T-helper 17 cell (primary cell): ENCODE measurements around the gene EML2. TPM values are rescaled to one million over a fixed set of nuclear protein-coding genes. Genes with fewer than 3 reads are reported as not detected.

ENCODE experiments used
- ATAC-seq: fragments of 150-1000 bp; cut with Tn5 transposase; 2 replicates; pipeline ENCODE4 v1.10.0; 2021; ENCODE audit warnings: mild to moderate bottlenecking, moderate library complexity
- DNase-seq, 3 donors: peaks; one replicate each; pipeline versions ENCODE4 v3.0.0 to v3.0.0-alpha.2; 2020 to 2021
- H3K9me3 ChIP-seq: one replicate; pipeline ENCODE4 v1.7.0; 2013; ENCODE audit warnings: low read length, mild to moderate bottlenecking; ENCODE audit not compliant: control insufficient read depth, poor library complexity, severe bottlenecking
- H3K27ac Mint-ChIP-seq: one replicate; pipeline ENCODE4 v1.8.0; 2022; ENCODE audit warnings: mild to moderate bottlenecking, moderate library complexity, mixed read lengths
- H3K27me3 Mint-ChIP-seq: one replicate; pipeline ENCODE4 v1.8.0; 2022; ENCODE audit warnings: mixed read lengths
- H3K36me3 Mint-ChIP-seq: one replicate; pipeline ENCODE4 v1.8.0; 2022; ENCODE audit warnings: low read depth, mixed read lengths
- H3K4me1 Mint-ChIP-seq: one replicate; pipeline ENCODE4 v1.8.0; 2022; ENCODE audit warnings: mild to moderate bottlenecking, mixed read lengths
- H3K4me3 Mint-ChIP-seq: one replicate; pipeline ENCODE4 v1.8.0; 2022; ENCODE audit warnings: mild to moderate bottlenecking, moderate library complexity, mixed read lengths
- total RNA-seq, 4 donors: library from RNA in 2 of 4; stranded (reverse) in 2 of 4; gene quantifications; one replicate each; pipeline ENCODE4 v1.2.3 and lab custom pipeline; 2022 to 2026

Gene EML2
- total RNA-seq, 2 donors from 2014 or later, result 58.1 to 61.2 TPM

DNA sequence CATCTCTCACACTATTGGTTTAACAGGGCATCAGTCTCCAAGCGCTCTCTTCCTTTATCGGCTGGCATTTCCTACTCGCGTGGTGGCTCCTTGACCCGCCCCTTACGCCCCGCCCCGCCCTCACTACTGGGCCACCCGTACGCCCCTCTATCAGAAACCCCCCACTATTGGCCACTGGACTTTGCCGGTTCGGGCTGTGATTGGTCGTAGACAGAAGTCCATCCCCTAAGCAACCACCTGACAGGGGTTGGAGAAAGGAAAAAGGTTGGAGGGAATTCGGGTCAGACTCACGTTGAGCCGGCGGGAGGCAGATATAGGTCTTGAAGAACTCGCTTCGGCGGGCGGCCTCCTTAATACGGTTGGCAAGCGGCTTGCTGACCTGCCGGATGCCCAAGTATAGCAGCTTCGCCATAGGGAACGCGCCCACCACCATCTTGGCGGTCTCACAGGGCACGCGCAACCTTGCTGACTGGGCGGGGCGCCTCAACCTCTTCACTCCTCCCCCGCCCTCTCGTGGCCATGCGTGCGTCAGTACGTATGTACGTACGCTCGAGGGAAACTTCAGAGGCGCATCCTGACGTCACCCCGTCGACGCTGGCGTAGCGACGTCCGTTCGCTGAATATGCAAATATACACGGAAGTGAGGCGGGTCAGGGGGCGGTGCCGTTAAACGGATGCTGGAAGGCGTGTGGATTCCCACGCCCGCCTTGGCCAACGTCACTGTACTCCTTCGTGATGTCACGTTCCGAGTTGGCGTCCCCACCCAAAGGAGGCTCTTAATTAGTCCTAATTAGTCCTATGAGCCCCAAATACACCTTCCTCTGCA, 54.7 kb downstream of the EML2 start, which contains the start of gene OPA3:
TSS of gene OPA3 (minus strand) at position 471 of the 826 bp plus-strand sequence. CDS start at position 433, 38 bp downstream.
- Mint-ChIP-seq H3K4me1 (peaks cover 18% of the 10 kb centered on the region), H3K27me3 (peaks cover 9% of the 10 kb centered on the region), H3K27ac (peak within 1 kb of the TSS; percentile 97), H3K36me3 (peaks cover 4% of the 10 kb centered on the region), H3K4me3 (peak within 1 kb of the TSS; percentile 89)
- DNase-seq, result peak; percentile 94 to 96 (median 94)
- no peaks in the 10 kb centered on the region for H3K9me3 ChIP-seq
- ATAC-seq, result peak; percentile 89

DNA sequence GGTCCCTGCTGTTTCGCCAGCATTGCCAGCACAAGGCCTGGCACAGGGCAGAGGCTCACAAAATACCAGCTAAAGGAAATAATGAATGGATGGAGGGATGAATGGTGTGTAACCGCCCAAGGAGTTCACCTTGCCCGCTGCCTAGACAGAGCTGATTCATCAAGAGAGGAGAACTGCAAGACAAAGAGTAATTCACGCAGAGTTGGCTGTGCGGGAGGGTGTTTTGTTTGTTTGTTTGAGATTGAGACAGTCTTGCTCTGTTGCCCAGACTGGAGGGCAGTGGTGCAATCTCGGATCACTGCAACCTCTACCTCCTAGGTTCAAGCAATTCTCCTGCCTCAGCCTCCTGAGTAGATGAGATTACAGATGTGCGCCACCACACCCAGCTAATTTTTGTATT, 57.6 kb downstream of the EML2 start:
- ATAC-seq, result no peak
- H3K36me3 Mint-ChIP-seq, result no peaks in the 10 kb centered on the region
- peaks cover 24% of the 10 kb centered on the region for H3K4me1 Mint-ChIP-seq
- no peaks in the 10 kb centered on the region for H3K9me3 ChIP-seq
- H3K27ac Mint-ChIP-seq, result no peak overlapping the region
- no peaks in the 10 kb centered on the region for H3K27me3 Mint-ChIP-seq
- no peak for DNase-seq
- H3K4me3 Mint-ChIP-seq, result no peak overlapping the region

DNA sequence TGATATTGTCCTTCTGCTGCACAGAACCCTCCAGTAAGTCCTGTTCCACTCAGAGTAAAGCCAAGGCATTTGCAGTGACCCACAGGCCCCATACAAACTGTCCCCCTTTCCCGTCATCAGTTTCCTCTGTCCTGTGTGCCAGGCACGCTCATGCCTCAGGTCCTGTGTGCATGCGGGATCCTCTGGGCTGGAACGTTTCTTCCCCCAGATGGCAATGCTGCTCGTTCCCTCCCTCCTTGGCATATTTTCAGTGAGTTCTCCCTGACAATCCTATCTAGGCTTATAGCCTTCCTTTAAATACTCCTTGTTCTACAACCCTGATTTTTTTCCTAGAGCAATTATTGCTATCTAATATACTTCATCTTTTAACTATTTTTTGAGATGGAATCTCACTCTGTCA, 60.3 kb downstream of the EML2 start:
- no peaks in the 10 kb centered on the region for H3K9me3 ChIP-seq
- Mint-ChIP-seq H3K4me3 (no peak overlapping the region), H3K27me3 (no peaks in the 10 kb centered on the region), H3K27ac (peak overlapping the region; percentile 29), H3K4me1 (peaks cover 15% of the 10 kb centered on the region), H3K36me3 (no peaks in the 10 kb centered on the region)
- ATAC-seq (no peak), DNase-seq (no peak)

DNA sequence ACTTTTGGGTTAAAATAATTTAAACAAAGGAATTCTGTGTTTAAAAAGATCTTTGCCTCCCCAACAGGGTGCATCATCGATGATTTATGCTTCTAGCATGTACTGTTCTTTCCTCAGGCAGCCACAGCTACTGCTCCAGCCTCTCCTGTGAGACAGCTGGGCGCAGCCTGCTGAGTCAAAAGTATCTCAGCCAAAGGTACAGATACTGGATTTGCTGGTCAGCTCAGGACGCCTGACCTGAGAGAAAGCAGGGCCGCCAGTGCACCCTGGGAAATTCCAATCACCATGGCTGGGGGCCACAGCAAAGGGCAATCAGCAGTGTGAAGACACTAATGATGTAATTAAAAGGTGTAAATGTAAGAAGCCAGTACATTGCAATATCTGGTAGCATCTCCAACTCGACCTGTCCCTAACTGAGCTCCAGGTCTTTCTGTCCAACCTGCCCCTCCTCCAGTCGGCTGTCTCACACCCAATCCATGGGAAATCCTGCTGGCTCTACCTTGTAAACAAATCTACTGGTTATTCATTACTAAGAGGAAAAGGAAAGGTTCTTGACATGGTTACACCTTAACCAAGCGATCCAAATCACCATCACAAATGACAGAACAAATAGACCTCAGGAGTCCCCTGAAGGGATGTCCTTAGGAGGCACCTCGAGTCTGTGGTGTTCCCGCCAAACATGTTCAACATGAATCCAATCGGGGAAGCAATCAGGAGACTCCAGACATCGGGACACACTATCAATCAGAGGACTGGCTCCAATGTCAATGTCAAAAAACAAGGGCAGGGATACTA, 61.9 kb downstream of the EML2 start:
- no peaks in the 10 kb centered on the region for H3K9me3 ChIP-seq
- H3K4me1 Mint-ChIP-seq, result peaks cover 15% of the 10 kb centered on the region
- no peaks in the 10 kb centered on the region for H3K36me3 Mint-ChIP-seq
- DNase-seq (no peak), ATAC-seq (no peak)
- no peaks in the 10 kb centered on the region for H3K27me3 Mint-ChIP-seq
- H3K4me3 Mint-ChIP-seq, result no peak overlapping the region
- H3K27ac Mint-ChIP-seq, result peak overlapping the region; percentile 65

DNA sequence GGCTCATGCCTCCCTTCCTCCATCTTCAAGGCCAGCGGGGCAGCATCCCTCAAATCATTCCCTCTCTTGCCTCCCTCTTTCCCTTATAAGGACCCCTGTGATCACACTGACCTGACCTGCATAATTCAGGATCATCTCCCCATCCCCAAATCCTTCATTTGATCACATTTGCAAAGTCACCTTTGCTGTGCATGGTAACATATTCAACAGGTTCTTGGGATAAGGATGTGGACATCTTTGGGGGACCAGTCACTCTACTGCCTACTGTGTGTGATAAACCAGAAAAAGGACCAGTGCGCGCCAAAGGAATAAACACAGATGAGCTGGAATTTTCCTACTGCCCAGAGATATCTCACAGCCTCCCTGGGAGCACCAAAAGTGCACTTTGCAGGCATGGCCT, 62.5 kb downstream of the EML2 start:
- Mint-ChIP-seq H3K27me3 (no peaks in the 10 kb centered on the region), H3K4me3 (peak overlapping the region; percentile 41), H3K36me3 (no peaks in the 10 kb centered on the region), H3K27ac (peak overlapping the region; percentile 65), H3K4me1 (peaks cover 13% of the 10 kb centered on the region)
- DNase-seq (no peak), ATAC-seq (no peak)
- no peaks in the 10 kb centered on the region for H3K9me3 ChIP-seq

DNA sequence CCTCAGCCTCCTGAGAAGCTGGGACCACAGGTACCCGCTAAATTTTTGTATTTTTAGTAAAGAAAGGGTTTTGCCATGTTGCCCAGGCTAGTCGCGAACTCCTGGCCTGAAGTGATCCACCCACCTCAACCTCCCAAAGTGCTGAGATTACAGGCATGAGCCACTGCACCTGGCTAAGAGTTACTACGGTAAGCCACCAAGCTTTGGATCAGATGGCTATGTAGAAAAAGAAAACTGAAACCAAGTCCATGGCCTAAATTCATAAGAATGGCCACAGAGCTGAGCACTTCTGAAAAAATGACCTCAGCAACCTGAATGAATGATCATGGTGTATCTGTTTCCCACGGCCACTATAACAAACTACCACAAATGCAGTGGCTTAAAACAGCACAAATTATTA, 64.0 kb downstream of the EML2 start:
- DNase-seq (no peak), ATAC-seq (no peak)
- H3K4me3 Mint-ChIP-seq, result no peak overlapping the region
- H3K27ac Mint-ChIP-seq, result no peak overlapping the region
- no peaks in the 10 kb centered on the region for H3K27me3 Mint-ChIP-seq
- peaks cover 10% of the 10 kb centered on the region for H3K4me1 Mint-ChIP-seq
- no peaks in the 10 kb centered on the region for H3K9me3 ChIP-seq
- no peaks in the 10 kb centered on the region for H3K36me3 Mint-ChIP-seq

DNA sequence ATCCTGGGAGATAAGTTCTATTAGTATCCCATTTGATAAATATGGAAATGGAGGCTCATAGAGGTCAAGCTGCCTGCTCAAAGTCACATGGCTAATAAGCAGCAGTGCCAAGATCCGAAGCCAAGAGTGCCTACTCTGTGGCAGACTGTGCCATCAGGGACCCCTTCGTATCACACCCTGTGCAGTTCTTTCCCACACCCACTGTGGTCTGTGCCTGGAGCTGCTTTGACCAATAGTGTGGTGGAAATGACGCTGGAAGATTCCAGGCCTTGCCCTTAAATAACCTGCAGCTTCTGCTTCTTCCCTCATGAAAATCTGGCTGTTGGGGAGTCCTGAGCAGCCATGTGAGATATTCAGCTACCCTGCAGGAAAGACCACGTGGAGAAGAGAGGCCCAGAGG, 64.7 kb downstream of the EML2 start:
- ATAC-seq (no peak), DNase-seq (no peak)
- Mint-ChIP-seq H3K36me3 (peaks cover 2% of the 10 kb centered on the region), H3K27ac (no peak overlapping the region), H3K4me1 (peaks cover 17% of the 10 kb centered on the region), H3K27me3 (no peaks in the 10 kb centered on the region), H3K4me3 (no peak overlapping the region)
- H3K9me3 ChIP-seq, result no peaks in the 10 kb centered on the region

DNA sequence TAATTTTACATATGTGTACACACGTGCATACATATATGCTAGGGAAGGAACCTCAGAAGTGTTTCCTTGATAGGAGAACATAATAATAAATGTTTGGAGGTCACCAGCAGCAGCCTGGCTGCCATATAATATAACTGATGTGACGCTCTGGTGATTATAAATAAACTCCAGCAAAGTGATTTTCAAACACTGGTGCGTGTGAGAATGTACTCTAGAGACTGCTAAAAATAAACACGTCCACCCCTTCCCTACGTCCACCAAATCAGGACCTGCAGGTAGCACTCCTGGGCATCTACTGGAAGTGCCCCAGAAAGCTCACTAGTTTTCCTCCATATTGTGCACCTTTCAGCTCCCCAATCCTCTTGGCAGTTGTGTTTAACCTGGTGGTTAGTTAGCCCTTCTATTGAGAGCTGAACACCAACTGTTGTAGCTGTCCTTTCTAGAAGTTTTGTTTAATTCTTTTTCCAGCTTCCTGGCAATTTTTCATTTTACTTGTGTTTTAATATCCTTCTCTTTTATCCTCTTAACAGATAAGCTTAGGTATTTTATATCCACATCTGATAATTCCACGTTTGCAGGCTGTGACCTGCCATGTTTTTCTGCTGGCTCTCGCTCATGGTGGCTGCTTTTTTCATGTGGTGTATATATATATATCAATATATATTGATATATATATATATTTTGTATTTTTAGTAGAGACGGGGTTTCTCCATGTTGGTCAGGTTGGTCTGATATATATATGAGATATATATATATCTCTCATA, 67.6 kb downstream of the EML2 start:
- Mint-ChIP-seq H3K4me3 (no peak overlapping the region), H3K36me3 (peaks cover 2% of the 10 kb centered on the region), H3K27me3 (no peaks in the 10 kb centered on the region), H3K27ac (no peak overlapping the region), H3K4me1 (peaks cover 12% of the 10 kb centered on the region)
- DNase-seq, result no peak
- no peak for ATAC-seq
- no peaks in the 10 kb centered on the region for H3K9me3 ChIP-seq

DNA sequence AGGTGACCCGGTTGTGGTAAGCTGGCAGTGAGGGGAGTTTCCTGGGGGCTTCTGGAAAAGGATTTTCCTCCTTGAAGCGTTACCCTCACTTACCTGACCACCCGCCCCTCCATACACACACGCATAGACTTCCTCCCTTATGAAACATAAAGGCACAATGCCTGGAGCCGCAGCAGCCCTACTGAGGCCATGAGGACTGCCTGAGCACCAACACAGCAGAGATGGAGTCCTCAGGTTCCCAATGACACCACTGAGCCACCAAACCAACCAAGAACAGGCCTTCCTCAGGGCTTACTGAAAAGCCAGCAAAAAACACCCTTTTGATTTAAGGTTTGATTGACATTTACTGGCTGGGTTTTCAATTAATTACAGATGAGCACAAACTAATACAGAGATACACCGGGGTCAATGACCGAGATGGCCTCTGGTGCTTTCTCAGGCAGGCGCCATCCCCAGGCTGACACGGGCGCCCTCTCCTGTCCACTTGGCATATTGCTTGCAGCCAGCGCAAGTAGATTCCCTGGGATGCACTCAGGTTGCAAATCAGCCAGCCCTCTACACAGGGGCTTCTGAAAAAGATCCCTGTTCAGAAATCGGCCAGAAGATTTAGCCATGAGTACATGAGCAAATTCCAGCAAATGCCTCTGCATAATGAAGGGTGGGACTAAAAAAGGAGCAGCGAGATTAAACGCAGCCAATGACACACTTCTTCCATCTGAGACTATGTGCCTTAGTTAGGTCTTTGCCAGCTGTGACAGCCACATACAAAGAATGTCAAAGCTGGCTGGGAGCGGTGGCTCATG, 69.4 kb downstream of the EML2 start:
- peak; percentile 68 for ATAC-seq
- Mint-ChIP-seq H3K4me1 (peaks cover 9% of the 10 kb centered on the region), H3K36me3 (peaks cover 2% of the 10 kb centered on the region), H3K27ac (no peak overlapping the region), H3K27me3 (no peaks in the 10 kb centered on the region), H3K4me3 (no peak overlapping the region)
- no peaks in the 10 kb centered on the region for H3K9me3 ChIP-seq
- peak; percentile 16 to 53 (median 22) for DNase-seq

DNA sequence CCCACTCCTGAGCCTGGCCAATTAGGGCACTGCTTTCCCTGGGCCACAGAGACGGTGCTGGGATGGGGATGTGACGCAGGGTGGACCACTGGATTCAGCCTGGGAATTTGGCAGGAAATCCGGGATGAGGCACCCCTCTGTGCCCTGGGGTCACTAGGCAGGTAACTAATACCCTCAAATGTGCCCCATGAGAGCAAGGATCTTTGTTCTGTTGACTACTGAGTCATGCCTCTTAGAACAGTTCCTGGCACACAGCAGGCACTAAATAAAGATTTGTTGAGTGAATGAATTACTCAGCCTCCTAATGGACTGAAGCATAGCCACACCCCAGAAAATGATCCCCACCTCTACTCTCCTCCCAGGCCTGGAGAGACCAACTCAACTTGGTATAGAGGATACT, 70.5 kb downstream of the EML2 start:
- Mint-ChIP-seq H3K4me1 (peaks cover 9% of the 10 kb centered on the region), H3K4me3 (no peak overlapping the region), H3K36me3 (peaks cover 2% of the 10 kb centered on the region), H3K27me3 (no peaks in the 10 kb centered on the region), H3K27ac (no peak overlapping the region)
- DNase-seq (no peak), ATAC-seq (no peak)
- H3K9me3 ChIP-seq, result no peaks in the 10 kb centered on the region

DNA sequence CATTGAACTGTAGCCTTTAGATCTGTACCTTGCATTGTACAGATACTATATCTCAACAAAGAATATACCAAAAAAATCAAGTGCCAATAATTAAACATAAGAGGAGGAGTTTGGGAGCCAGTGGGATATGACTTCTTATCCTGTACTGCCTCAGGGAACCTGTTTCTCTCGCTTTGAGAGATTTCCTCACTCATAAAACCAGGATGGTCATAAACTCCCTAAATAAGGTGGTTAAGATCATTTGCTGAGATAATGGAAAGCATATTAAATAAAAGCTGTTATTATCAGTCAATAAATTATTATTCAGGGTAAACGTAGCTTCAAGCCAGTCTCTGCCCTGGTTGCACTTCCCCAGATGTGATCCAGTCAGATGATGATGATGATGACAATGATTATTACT, 71.6 kb downstream of the EML2 start:
- Mint-ChIP-seq H3K4me1 (peaks cover 12% of the 10 kb centered on the region), H3K27ac (no peak overlapping the region), H3K27me3 (no peaks in the 10 kb centered on the region), H3K4me3 (no peak overlapping the region), H3K36me3 (peaks cover 2% of the 10 kb centered on the region)
- no peak for ATAC-seq
- no peak for DNase-seq
- no peaks in the 10 kb centered on the region for H3K9me3 ChIP-seq

DNA sequence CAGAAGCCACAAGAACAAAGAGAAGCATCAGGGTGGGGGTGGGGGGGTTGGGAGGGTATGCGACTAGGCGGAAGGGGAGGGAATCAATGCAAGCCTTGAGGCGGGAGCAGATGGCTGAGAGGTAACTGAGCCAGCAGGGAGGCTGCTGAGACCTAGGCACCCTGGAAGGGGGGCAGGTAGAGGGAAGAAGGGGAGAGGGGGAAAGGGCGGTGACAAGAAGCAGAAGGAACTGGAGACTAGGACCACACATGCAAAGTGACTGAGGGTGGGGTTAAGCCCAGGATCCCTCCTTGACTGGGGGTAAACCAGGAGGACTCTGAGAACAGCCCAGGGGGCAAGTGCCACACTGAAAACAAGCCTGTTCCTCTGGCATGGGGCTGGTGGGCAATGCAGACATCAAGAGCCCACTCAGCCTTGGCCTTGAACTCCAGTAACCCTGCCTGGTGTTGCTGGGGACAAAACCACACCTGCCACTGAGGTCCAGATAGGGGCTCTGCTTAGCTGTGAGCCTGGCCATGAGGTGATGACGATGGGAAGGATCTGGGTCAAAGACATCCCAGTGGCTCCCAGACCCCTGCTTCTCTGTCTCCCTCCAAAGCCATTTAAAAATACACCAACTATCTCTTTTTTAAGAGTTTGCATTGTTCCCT, 74.9 kb downstream of the EML2 start:
- Mint-ChIP-seq H3K27me3 (no peaks in the 10 kb centered on the region), H3K36me3 (no peaks in the 10 kb centered on the region), H3K27ac (peak overlapping the region; percentile 77), H3K4me1 (peaks cover 12% of the 10 kb centered on the region), H3K4me3 (no peak overlapping the region)
- DNase-seq (no peak), ATAC-seq (no peak)
- H3K9me3 ChIP-seq, result no peaks in the 10 kb centered on the region
